DND-41 (cell line): ENCODE results near the gene HSP90B1.

ENCODE experiments used
- CTCF ChIP-seq: IDR thresholded peaks from 2 replicates; pipeline ENCODE4 v1.5.1; 2012; ENCODE audit warnings: borderline replicate concordance, low read length, moderate library complexity, mild to moderate bottlenecking; ENCODE audit not compliant: poor library complexity, severe bottlenecking; ENCODE audit errors: extremely low read depth
- EZH2 ChIP-seq: IDR thresholded peaks from 3 replicates; pipeline ENCODE4 v1.6.1; 2012; ENCODE audit warnings: borderline replicate concordance, low read depth, mild to moderate bottlenecking, moderate library complexity, low read length, inconsistent platforms; ENCODE audit not compliant: severe bottlenecking

DNA sequence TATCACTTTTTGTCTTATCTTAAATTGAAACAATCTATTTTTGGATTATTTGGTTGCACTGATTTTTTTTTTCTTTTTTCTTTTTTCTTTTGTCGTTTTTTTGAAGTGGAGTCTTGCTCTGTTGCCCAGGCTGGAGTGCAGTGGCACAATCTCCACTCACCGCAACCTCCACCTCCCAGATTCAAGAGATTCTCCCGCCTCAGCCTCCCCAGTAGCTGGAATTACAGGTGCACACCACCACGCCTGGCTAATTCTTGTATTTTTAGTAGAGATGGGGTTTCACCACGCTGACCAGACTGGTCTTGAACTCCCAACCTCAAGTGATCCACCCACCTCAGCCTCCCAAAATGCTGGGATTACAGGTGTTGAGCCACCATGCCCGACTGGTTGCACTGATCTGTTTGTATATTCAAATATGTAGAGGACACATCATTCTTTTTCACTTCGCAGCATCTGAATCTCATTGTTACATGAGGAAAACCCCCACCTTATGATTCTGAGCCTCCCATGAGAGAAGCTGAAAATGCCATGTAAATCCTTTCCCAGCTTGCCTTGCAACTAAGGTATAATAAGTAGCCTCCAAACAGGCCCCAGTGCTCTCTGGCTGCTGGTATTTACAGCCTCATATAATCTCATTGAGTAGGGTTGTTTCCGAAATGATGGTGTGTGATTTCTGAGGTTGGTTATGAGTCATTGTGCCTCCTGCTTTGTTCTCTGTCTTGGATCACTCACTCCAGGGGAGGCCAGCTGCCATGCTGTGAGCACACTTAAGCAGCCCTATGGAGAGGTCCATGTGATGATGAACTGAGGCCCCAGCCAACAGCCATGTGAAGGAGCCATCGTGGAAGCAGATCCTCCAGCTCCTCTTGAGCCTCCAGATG lies 5.2 kb upstream of the HSP90B1 start:
- no peak for TF ChIP-seq CTCF
- TF ChIP-seq EZH2: no peak
